Suppressor macrophage treated with lipopolysaccharide for 1 hour (primary cell): ENCODE results near the gene SSH2.

Experiments
- DNase-seq, 3 donors: peaks; one replicate each; pipeline ENCODE4 v3.0.0-alpha.2; 2020 to 2022

SSH2 gene

DNA sequence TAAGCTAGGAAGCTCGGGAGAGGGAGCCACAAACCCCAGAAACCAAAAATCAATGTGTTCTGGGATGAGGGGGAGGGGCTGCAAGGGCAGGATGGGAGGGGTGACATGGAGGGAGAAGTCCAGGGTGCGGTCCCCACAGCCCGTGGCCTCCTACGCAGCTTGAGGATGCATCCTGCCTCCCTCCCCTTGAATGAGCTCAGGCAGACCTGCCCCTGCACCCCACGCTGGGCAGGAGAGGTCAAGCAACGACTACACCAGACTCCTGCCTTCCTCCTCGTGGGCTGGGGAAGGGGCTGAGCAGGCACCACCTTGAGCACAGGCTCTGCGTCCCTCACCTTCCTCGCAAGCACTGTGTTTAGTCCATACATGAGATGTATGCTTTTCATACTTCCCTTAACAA lies 333.2 kb downstream of the SSH2 start:
- DNase-seq, result no peak

DNA sequence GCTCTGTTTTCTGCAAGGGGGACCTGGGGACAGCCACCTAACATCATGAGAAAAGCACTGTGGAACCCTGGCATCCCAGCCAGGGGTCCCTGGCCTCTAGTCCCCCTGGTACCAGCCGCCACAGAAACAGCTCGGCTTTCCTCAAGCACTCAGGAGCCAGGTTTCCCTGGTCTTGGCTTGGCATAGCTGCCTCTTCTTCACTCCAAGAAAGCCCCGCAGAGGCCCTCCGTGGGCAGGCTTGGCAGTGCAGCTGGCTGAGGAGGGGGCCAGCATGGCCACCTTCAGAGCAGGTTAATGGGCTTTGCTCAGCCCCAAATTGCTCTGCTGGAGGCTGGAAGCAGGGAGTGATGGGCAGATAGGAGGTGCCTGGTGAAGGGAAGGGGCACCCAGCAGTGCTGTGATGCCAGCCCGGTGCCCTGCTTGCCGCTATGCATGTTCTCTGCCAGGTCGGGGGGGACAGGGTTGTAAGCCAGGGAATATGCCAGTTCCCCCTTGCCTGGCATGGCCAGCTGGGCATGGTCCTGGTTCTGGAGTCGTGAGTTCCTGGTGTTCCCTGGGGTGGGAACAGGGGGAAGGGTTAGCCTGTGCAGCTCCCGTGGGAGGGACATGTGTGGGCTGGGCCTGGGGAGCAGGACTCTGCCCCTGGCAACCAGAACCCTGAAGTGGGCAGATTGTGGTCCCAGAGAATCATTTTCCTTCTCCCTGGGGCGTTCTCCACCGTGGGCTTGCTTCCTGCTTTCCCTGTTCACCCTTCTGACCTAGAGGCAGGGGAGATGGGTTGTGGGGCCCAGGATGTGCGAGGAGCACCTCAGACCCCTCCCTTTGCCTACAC lies 333.9 kb downstream of the SSH2 start:
- no peak for DNase-seq

DNA sequence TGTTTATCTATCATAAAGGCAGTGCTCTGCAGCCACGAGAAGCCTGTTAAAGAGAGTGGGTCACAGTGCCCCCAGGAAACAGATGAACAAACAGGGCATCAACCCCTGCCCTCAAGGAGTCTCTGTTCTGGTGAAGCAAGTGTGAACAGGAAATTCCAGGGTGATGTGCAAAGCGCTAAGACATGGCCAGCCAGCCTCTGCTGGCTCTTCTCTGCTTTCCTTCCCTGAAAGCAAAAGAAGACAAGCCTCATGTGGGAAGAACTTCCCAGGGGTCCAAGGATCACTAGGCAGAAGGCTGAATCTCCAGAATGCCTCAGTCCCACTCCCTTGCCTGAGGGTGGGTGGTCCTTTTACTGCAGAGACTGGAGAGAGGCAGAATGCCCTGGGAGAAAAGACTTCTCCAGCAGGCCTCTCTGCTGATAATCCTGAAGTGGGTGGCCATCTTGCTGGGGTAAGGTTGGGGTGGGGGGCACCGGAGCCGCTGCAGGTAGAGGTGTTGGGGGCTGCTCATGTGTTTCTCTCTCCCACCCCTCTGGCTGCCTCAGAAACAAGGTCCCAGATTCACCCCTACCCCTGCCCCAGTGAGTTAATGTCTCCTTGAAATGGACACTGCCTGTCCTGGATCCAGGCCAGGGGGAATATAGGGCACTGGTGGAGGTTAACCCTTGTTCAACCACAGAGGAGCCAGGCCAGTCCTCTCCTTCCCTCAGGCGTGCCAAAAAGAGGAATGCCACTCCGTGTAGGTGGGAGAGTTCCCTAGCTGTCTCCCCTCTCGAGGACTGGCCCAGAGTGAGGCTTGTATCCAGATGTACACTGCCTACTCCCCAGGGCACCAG lies 334.7 kb downstream of the SSH2 start:
- DNase-seq, result no peak

DNA sequence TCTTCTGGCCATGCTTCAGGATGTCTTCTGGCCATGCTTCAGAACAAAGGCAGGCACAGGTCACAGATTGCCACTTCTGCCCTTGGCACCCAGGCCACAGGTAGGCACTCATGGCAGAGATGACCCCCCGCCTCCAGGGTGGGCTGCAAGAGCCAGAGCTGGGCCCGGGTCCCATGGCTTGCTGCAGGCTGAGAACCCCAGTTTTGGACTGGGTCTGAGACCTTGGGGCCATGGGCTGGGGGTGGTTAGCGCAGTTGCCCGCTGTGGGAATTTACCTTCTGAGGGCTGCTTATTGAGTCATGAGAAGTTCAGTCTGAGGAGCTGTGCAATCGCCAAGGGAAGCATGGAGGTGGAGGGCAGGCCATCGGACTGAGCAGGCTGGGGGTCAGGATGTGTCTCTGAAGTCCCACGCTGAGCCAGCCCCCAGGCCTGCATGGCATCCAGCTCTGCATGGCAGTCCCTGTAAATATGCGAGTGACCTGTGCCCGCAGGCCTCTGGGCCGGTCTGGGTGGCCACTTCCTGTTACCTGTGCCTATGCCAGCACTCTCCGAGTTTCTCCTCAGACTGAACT lies 335.4 kb downstream of the SSH2 start:
- DNase-seq, result peak in 2 of 3 donors; percentile 23 to 34

DNA sequence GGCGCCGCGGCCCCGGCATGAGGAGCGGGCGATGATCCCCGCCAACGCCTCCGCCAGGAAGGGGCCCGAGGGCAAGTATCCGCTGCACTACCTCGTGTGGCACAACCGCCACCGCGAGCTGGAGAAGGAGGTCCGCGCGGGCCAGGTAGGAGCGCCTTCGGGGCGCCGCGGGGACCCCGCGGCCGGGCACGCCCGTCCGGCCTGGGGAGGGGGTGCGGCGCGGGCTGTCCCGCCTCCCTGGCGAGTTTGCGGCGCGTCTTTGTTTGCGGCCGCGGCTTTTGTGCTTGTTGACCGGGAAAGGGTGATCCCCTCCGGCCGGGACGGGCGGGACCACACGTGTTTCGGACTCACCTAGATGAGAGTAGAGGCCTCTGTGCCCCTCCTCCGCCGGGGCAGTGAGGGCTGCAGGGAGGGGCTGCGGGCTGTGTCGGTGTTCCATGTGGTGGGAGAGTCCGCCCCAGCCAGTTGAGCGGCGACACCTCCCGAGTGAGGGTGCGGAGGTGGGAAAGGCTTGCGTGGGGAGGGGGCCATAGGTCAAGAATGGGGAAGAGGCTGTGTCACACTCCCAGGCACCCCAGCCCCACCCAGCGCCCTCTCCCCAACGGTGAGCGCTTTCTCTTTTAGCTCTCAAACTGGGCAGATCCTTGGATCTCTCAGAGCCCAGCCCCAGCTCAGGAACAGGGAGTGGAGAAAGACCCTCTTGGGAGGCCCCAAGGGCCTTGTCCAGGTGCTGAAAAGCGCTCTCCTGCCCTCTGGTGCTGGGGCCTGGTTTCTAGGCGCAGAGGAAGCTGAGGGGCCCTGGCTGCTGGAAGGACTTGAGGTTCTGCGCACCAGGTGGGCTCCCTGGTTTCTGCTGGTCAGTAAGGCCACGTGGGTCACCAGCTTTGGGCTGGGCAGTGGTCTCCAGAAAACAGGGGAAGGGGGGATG lies 336.2 kb downstream of the SSH2 start:
- DNase-seq, result peak in 1 of 3 donors; percentile 41

DNA sequence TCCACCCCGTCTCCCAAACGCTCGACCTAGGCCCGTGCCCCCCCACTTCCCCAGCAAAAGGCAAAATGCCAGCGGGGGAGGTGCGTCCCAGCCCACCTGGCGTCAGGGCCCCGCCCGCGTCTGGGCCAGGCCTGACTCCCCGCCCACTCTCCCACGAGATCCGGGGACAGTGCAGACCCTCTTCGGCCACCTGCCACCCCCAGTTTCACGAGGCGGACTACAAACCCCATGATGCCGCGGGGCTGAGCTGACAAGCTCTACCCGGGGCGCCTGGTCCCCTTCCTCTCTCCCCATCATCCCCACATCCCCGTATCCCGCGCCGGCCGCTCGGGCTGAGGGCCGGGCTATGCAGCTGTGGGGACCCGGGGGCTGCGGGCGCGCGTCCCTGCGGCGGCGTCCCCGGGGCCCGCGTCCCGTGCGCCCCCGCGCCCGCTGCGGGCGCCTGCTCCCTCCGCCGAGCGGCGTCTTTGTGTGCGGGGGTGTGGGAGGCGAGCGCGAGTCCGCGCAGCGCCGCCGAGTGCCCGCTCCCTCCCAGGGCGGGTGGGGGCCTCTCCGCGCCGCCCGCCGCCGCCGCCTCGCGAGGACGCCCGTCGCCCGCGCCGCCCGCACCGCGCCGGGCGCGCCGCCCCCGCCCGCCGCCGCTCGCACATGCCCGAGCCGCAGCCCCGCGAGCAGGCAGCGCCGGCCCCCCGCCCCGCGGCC lies 337.0 kb downstream of the SSH2 start, which contains the start of gene ANKRD13B:
Gene ANKRD13B, plus strand, starts transcription at position 283 of the 702 bp plus-strand sequence. CDS start 490 bp downstream, outside the sequence.
- peak; percentile 27 to 52 (median 34) for DNase-seq

DNA sequence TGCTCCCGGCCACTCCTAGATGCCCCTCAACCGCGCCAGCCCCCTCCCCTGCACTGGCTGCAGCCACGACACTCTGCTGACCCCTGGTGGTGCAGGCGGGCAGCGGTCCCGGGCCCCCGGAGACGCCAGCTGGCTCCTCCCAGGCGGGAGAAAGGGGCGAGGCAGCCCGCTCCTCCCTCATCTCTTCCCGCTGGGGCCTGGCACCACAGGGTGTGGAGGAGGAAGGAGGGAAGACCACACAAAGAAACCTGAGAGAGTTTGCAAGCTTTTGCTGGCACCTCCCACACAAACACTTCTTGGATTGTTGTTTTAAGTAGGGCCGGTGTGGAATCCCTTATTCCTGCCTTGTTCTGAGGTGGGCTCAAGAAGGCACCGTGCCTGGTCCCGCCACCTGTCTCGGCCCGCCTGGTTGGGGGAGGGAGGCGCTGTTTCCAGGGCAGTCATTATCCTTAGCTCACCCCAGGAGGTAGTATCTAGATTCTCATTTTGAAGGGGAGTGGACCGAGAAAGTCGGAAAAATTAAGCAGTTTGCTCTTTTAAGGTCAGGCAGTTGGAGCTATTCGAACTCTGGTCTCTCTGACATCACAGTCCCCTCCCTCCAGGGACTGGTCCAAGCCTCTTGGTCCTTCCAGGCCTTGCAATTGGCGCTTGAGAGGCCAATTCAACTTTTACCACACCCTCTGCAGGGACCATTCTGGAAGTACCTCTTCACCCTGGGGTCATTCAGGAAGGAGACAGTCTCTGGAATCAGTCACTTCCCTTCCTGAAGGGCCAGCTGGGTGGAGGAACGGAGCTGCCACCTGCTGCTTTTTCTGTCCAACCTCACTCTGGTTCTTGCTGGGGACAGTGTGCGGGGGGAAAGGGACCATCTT lies 338.1 kb downstream of the SSH2 start:
- peak; percentile 72 to 89 (median 80) for DNase-seq

DNA sequence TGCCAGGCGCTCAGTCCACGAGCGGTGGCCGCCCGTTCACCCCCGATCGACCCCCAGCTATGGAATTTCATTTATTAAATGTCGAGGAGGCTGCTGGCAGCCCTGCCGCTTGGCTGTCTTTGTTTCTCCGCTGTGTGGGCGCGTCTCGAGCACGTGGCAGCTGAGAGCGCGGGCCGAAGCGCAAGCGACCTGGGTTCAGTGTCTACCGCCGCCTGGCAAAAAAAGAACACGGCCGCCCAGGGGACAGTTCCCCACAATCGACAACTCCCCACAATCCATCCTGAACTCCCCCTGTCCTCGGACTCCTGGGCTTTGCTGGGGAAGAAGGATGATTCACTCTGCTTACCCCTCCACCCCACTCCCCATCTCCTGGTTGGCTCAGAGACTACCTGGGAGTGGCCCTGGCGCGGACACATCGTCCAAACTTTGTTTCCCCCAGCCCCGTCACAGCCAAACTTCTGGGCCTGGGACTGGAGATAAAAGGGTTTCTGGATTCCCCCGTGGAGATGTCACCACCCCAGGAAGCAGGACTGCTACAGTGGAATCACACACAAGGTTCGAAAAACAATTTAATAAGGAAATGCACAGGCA lies 338.8 kb downstream of the SSH2 start:
- DNase-seq, result peak; percentile 41 to 57 (median 44)

DNA sequence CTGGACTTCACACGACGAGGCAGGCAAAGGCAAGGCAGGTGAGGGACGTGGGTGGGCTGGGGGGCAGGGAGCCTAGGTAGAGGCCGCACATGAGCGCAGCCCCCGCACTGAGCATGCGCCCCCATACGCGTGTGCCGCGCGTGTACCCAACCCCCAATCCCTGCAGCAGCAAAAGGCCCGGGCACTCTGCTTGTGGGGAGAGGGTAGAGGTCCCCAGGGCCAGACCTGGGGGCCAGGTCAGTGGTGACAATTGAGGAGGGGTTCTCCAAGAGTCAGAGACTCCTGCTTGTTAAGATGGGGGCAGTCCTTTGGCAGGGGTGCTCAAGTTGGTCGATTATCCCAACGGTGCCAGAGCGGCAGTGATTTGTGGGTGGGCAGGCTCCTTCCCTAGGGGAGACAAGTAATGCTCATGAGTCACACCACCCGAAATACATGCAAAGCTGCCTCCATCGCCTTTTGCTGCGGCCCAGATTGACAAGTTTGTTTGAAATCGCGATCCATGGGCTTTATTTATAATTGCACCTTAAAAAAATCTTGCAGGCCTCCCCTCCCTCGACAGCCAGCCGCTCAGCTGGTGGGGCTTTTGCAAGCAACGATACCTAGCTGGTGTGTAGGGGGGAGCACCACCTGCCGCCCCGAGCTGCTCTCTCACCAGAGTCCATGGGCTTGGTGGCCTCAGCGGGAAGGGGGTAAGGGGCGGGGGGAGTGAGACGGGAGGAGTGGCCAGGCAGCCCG lies 339.4 kb downstream of the SSH2 start:
- peak; percentile 55 to 61 (median 56) for DNase-seq

DNA sequence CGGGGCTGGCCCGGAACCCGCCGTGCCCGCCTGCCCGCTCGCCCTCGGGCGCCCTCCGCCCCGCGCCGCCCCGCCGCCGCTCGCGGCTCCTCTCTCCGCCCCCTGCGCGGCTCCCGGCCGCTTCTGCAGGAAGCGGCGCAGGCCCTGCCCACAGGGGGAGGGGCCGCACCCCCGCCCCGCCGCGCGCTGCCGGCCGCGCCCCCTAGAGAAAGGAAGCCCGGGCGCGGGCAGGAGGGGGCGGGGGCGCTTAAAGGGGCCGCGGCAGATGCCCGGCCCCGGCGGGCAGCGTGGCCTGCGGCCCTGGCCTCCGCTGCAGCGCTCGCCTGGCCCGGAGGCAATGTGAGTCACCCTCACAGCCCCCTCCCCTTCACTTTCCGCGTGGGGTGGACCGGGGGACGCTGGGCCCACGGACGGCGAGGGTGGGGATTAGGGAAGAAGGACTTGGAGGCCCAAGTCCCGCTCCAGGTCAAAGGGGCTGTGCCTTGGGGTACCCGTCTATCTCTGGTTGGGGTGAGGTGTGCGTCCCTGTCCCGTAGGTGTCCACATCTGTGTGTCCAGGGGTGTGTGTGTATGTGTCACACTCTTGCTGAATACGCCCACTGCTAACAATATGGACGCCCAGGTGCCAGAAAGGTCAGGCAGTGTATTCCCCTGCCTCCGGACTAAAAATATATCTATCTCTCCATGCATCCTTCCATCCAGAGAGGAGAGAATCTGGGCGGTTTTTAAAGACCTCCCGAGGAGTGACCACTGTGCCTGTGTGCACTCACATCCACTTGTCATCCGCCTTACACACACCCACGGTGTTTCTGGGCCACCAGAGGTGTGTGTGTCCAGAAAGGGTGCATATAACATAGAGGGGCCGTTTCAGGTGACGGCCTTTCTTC lies 340.3 kb downstream of the SSH2 start, which contains the start of gene GIT1:
Gene GIT1, minus strand, starts transcription at position 125 of the 887 bp plus-strand sequence. CDS start 270 bp downstream, outside the sequence.
- peak; percentile 91 to 98 (median 95) for DNase-seq

DNA sequence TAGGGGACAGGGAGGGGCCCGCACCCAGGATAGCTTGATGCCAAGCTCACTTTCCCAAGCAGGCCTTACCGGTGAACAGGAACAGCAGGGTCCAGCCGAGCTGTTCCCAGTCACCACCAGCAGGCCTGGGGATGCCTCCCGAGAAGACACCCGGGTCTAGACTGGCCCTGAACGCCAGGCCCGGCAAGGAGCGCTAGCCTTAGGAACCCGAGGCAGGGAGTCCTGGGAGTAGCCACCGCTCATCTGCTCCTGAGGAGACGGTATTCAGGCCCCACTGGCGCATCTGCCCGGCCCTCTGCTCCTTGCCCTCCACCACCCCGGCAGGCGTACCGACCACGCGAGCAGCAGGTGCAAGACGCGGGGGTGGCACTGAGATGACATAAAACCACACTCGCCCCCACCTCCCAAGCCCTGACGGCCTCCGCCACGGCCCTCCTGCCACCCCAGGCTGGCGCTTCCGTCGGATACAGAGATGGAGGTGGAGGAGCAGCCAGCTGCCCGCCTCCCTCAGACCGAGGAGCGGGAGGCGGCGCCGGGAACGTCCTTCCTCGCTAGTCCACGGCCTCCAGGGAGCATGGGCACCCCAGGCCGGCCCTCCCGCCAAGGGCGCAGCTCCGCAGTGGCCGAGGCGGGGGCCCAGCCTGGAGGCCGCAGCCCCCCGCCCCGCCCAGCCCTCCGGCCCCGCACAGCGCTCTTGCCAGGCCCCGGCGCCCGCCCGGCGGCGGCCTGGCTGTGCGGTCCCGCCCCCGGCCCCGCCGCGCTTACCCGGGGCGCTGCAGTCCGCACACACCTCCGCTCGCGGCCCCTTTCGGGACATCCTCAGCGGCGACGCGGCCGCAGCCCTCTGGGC lies 341.2 kb downstream of the SSH2 start:
- DNase-seq, result peak; percentile 31 to 62 (median 31)

DNA sequence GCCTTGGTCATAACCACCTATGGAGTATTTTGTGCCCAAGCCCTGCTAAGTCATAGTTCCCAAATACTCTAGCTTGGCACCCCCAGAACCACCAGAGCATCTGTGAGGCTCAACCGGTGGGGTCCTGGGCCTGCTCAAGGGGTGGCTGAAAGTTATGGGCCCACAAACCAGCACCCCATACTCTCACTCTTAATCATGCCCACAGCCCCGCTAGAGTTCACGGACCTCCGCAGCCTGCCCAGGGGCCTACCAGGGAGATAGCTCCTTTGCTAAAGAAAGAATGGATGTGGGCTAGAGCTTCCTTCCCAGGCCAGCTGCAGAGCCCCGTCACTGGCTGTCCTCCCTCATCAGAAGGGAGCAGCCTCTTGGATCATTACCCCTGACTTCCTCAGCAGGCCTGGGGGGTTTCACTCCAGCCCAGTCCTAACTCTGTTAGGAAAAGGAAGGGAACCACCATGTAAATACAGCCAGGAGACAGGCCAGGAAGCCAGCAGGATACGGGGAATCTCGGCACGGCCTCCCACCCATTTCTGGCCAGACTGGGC lies 341.9 kb downstream of the SSH2 start:
- peak; percentile 26 to 51 (median 50) for DNase-seq

DNA sequence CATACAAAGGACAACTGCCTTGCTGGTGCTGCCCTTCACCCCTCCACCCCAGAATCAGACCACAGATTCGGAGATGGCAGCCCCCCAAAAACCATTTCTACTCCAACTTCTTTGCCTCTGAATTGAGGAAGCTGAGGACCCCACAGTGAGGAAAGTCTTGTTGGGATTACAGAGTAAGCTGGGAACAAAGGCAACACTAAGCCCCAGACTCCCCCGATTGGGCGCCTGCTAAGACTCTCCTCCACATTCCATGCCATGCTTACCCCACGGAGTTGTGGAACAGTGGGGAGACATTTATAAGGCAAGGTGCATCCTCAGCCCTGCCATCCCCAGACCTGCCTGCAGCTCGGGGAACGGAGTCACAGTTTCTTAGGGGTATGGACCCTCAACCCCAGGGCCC lies 342.4 kb downstream of the SSH2 start:
- no peak for DNase-seq

DNA sequence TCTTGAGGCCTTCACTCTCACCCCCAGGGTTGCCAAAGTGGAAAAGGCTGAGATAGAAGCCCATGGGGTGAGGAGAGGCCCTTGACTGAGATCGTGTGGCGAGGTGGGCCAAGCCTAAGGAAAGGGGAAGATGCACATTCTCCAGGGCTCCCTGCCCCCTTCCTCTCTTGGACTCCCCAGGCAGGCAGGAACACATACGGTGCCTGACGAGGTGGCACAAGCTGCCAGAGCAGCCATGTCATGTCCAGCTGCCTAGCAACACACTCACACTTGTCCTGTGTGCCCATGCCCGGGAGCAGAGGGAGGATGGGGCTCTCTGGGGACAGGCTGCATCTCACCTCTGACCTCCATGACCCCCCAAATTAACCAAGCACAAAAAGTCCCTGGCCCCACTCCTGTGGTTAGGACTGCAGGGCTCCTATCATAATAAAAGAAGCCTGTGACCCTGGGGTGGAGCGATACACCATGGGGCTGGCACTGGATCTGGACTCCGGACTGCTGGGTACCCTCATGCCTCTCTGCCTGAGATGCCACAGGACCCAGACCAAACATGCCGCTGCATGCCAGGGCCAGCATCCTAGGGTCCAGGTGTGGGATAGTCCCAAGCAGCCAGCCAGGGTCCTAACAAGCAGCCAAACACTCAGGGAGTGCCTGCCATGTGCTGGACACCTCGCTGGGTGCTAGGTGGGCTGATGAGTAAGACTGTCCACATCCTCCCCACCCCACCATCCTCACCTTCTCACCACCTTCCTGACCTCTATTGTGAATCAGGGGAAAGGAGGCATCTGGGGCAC lies 343.2 kb downstream of the SSH2 start:
- DNase-seq, result peak in 2 of 3 donors; percentile 24 to 32

DNA sequence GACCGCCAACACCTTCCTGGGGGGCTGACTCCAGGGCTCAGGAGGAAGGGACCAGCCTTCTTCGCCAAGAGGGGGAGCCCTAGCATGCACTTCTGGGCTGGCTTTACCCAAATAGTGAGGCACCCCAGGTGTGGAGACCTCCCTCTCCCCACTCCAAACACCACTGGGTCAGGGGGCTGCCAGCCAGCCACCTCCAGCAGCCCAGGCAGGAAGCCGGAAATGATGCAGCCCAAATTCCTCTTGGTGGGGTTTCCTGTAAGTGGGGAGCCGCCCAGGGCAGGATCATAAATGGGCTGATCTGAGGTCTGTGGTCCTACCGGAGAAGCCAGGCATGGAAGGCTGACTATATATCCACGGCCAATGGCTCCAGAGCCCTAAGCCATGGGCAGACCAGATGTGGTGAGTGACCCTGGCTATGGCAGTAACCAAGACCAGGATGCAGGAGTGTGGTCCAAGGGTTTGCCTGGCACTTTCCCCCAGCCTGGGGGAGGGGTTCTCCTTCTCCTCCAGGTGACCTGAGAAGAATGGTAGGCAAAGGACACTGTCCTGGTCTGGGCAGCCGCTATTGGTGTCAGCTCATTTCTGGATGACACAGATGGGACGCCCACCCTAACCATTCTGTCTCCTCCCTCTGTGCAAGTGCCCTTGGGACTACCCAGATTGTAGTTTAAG lies 344.8 kb downstream of the SSH2 start:
- peak in 2 of 3 donors; percentile 26 to 35 for DNase-seq
